HCT116 (cell line): ENCODE results near the gene WFDC1.

Experiments used
- ATF3 ChIP-seq: IDR thresholded peaks from 2 replicates; pipeline ENCODE4 v1.6.1; 2012
- CTCF ChIP-seq, 3 experiments: fragments of 200-600 bp in 1 of 3; sonication (generic) in 1 of 3; IDR thresholded peaks in 2 of 3; conservative IDR thresholded peaks in 1 of 3; 2 replicates each; pipeline ENCODE4 v1.5.1; 2012 to 2017; ENCODE audit warnings: low read depth in 2 of 3, low read length in 2 of 3, antibody characterized with exemption in 1 of 3, borderline replicate concordance in 1 of 3, control low read depth in 1 of 3, mild to moderate bottlenecking in 1 of 3, mixed read lengths in 1 of 3, mixed run types in 1 of 3, moderate library complexity in 1 of 3; ENCODE audit not compliant: insufficient read depth in 1 of 3
- EZH2 ChIP-seq: fragments of 200-600 bp; sonication (generic); IDR thresholded peaks from 2 replicates; pipeline ENCODE4 v1.6.1; 2017; ENCODE audit warnings: antibody characterized with exemption, mixed run types
- EZH2phosphoT487 ChIP-seq: fragments of 200-600 bp; IDR thresholded peaks from 2 replicates; pipeline ENCODE4 v1.6.1; 2018; ENCODE audit warnings: antibody characterized with exemption, borderline replicate concordance
- POLR2A ChIP-seq: IDR thresholded peaks from 2 replicates; pipeline ENCODE4 v1.7.0; 2011; ENCODE audit warnings: borderline replicate concordance; ENCODE audit not compliant: insufficient read depth, insufficient read length; ENCODE audit errors: extremely low read depth
- POLR2AphosphoS5 ChIP-seq: IDR thresholded peaks from 2 replicates; pipeline ENCODE4 v1.6.1; 2011; ENCODE audit warnings: mild to moderate bottlenecking, low read depth, low read length, moderate library complexity
- RAD21 ChIP-seq: IDR thresholded peaks from 2 replicates; pipeline ENCODE4 v1.6.1; 2012; ENCODE audit warnings: low read depth, mild to moderate bottlenecking
- REST ChIP-seq: IDR thresholded peaks from 2 replicates; pipeline ENCODE4 v1.6.1; 2012; ENCODE audit warnings: low read depth
- SIN3A ChIP-seq: IDR thresholded peaks from 2 replicates; pipeline ENCODE4 v1.6.1; 2012; ENCODE audit warnings: low read depth
- TCF7L2 ChIP-seq: IDR thresholded peaks from 2 replicates; pipeline ENCODE4 v1.7.0; 2011; ENCODE audit warnings: borderline replicate concordance, inconsistent platforms; ENCODE audit not compliant: insufficient read depth, insufficient read length; ENCODE audit errors: extremely low read depth
- ZFX ChIP-seq: fragments of 450-650 bp; IDR thresholded peaks from 2 replicates; pipeline ENCODE4 v1.6.1; 2017

GRCh38 chr16:84354306-84354705 lies 59.6 kb downstream of the WFDC1 start:
- TF ChIP-seq POLR2AphosphoS5 (no peak), CTCF (IDR thresholded peaks at IDR 0.05 in 2 of 3, conservative IDR thresholded peaks at IDR 0.05 in 1 of 3; ENCODE audit: borderline replicate concordance in 1 of 3, insufficient read depth in 1 of 3, low read depth in 2 of 3, low read length in 2 of 3) (no peak), TCF7L2 (no peak), ZFX (no peak), POLR2A (no peak), EZH2phosphoT487 (no peak), SIN3A (no peak), ATF3 (no peak), EZH2 (no peak), REST (no peak), RAD21 (no peak)
